Measurements from ENCODE around the gene SF3B5.

- TF ChIP-seq POLR2A (IDR thresholded peaks at IDR 0.05; ENCODE audit: low read length) (no peak), GATA1 (IDR thresholded peaks at IDR 0.05; ENCODE audit: low read depth, low read length) (no peak)
Measured at GRCh38 chr6:144143878-144144277, 48.5 kb upstream of the SF3B5 start.
